ENCODE measurements around the gene PEX6.

GRCh38 chr6:42963179-42963854 is 15.7 kb downstream of the PEX6 start:
- TF ChIP-seq CTCF (conservative IDR thresholded peaks at IDR 0.05; ENCODE audit: low read depth, low read length) (no peak), EZH2 (IDR thresholded peaks at IDR 0.05; ENCODE audit: borderline replicate concordance, low read depth, low read length, poor library complexity, severe bottlenecking) (no peak)
